ENCODE results near the gene ACACA. TPM values are rescaled to one million over a fixed set of nuclear protein-coding genes. Genes with fewer than 3 reads are reported as not detected.
A peak's percentile ranks its signal among the peaks of the same experiment; 100 is the strongest.

ACACA gene
- total and polyA plus RNA-seq, 2 donors from 2014 or later = 13.8 to 34.9 TPM

- DNase-seq = peak in 1 of 5 donors; percentile 9
- TF ChIP-seq, protein P1, sequence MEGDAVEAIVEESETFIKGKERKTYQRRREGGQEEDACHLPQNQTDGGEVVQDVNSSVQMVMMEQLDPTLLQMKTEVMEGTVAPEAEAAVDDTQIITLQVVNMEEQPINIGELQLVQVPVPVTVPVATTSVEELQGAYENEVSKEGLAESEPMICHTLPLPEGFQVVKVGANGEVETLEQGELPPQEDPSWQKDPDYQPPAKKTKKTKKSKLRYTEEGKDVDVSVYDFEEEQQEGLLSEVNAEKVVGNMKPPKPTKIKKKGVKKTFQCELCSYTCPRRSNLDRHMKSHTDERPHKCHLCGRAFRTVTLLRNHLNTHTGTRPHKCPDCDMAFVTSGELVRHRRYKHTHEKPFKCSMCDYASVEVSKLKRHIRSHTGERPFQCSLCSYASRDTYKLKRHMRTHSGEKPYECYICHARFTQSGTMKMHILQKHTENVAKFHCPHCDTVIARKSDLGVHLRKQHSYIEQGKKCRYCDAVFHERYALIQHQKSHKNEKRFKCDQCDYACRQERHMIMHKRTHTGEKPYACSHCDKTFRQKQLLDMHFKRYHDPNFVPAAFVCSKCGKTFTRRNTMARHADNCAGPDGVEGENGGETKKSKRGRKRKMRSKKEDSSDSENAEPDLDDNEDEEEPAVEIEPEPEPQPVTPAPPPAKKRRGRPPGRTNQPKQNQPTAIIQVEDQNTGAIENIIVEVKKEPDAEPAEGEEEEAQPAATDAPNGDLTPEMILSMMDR (IDR thresholded peaks at IDR 0.05; ENCODE audit: borderline replicate concordance, extremely low read depth, insufficient read depth) = no peak
- Histone ChIP-seq H3K9ac (ENCODE audit: low read length in 3 of 3) (no peak overlapping the region), H3K4me3 (ENCODE audit: low read length in 3 of 3) (no peak overlapping the region), H3K9me3 (ENCODE audit: control insufficient read depth in 2 of 3, insufficient read depth in 1 of 3, low read length in 3 of 3) (no peaks in the 10 kb centered on the region), H3K4me1 (ENCODE audit: control insufficient read depth in 2 of 3, insufficient read depth in 2 of 3, low read depth in 1 of 3, low read length in 3 of 3) (peaks cover 0 to 4% (median 3%) of the 10 kb centered on the region in 3 donors), H3K27me3 (ENCODE audit: control insufficient read depth, insufficient read depth, low read length) (no peaks in the 10 kb centered on the region), H3K27ac (ENCODE audit: low read depth in 2 of 2, low read length in 2 of 2) (no peak overlapping the region), H3K36me3 (ENCODE audit: control insufficient read depth in 2 of 3, insufficient read depth in 3 of 3, low read length in 3 of 3) (no peaks in the 10 kb centered on the region)
- no peak for FAIRE-seq
- intact Hi-C loops (cut with DNase I) = no loop called here
These were observed 14.5 kb downstream of the ACACA start for GRCh38 chr17:37392024-37392590.

DNA sequence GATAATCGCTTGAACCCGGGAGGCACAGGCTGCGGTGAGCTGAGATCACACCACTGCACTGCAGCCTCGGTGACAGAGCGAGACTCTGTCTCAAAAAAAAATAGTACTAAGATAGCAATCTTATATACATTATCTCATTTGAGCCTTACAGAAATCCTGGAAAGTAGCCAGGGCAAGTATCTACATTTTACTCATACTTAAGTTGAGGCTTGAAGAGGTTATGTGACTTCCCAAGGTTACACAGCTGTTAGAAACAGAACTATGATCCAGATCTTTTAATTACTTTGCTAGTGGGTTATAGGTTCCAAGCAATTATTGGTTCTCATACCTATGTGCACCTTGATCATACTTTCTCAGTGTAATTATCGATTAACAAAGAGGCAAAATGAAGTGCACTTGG, 15.5 kb downstream of the ACACA start:
- DNase-seq = no peak

DNA sequence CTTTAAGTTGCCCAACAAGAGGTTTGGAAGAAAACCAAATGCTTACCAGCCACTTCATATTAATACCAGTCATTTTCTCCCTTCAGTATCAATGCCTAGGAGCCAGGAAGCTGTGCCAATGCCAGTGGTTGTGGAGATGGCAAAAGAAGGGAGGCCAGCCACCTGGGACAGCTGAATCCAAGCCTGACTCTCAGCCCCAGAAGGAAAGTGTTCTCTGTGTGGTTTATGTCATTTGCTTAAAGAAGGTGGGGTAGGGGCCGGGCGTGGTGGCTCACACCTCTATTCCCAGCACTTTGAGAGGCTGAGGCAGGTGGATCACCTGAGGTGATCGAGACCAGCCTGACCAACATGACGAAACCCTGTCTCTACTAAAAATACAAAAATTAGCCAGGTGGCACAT, 17.5 kb downstream of the ACACA start:
- Histone ChIP-seq H3K27me3 (ENCODE audit: control insufficient read depth, insufficient read depth, low read length) (no peaks in the 10 kb centered on the region), H3K27ac (ENCODE audit: low read depth in 2 of 2, low read length in 2 of 2) (no peak overlapping the region), H3K4me1 (ENCODE audit: control insufficient read depth in 2 of 3, insufficient read depth in 2 of 3, low read depth in 1 of 3, low read length in 3 of 3) (peaks cover 0 to 4% (median 3%) of the 10 kb centered on the region in 3 donors), H3K36me3 (ENCODE audit: control insufficient read depth in 2 of 3, insufficient read depth in 3 of 3, low read length in 3 of 3) (no peaks in the 10 kb centered on the region), H3K4me3 (ENCODE audit: low read length in 3 of 3) (no peak overlapping the region), H3K9ac (ENCODE audit: low read length in 3 of 3) (no peak overlapping the region), H3K9me3 (ENCODE audit: control insufficient read depth in 2 of 3, insufficient read depth in 1 of 3, low read length in 3 of 3) (no peaks in the 10 kb centered on the region)
- FAIRE-seq = no peak
- DNase-seq = no peak
- intact Hi-C loops (cut with DNase I) = no loop called here
- TF ChIP-seq, protein P1 (IDR thresholded peaks at IDR 0.05; ENCODE audit: borderline replicate concordance, extremely low read depth, insufficient read depth) = no peak

More for the DNA sequence above, 15.5 kb downstream of the ACACA start:
- intact Hi-C loops (cut with DNase I) = no loop called here
- H3K4me3 ChIP-seq (ENCODE audit: low read length in 3 of 3) = no peak overlapping the region
- no peaks in the 10 kb centered on the region for H3K36me3 ChIP-seq (ENCODE audit: control insufficient read depth in 2 of 3, insufficient read depth in 3 of 3, low read length in 3 of 3)
- H3K4me1 ChIP-seq (ENCODE audit: control insufficient read depth in 2 of 3, insufficient read depth in 2 of 3, low read depth in 1 of 3, low read length in 3 of 3) = peaks cover 0 to 4% (median 3%) of the 10 kb centered on the region in 3 donors
- no peak overlapping the region for H3K9ac ChIP-seq (ENCODE audit: low read length in 3 of 3)
- no peak overlapping the region for H3K27ac ChIP-seq (ENCODE audit: low read depth in 2 of 2, low read length in 2 of 2)
- no peaks in the 10 kb centered on the region for H3K9me3 ChIP-seq (ENCODE audit: control insufficient read depth in 2 of 3, insufficient read depth in 1 of 3, low read length in 3 of 3)
- TF ChIP-seq, protein P1 (IDR thresholded peaks at IDR 0.05; ENCODE audit: borderline replicate concordance, extremely low read depth, insufficient read depth) = no peak
- no peak for FAIRE-seq
- no peaks in the 10 kb centered on the region for H3K27me3 ChIP-seq (ENCODE audit: control insufficient read depth, insufficient read depth, low read length)

DNA sequence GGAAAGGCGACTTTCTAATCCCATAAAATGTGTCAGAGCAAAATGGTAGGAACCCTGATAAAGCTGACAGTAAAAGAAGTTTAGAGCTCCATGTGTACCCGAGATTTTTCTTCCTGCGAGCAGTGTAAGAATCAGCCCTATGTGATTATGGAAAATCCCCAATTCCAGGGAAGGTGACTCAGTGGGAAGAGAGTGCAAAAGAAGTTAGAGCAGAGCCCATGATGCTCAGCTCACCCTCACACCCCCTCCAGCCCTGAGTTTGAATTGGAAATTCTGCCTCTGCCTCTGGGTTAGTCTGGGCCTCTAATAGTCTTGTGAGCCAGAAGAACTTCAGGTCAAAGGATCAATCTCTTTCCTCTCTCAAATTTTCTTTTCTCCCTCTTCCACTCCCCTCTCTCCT, 18.4 kb downstream of the ACACA start:
- no peaks in the 10 kb centered on the region for H3K9me3 ChIP-seq (ENCODE audit: control insufficient read depth in 2 of 3, insufficient read depth in 1 of 3, low read length in 3 of 3)
- TF ChIP-seq, protein P1 (IDR thresholded peaks at IDR 0.05; ENCODE audit: borderline replicate concordance, extremely low read depth, insufficient read depth) = no peak
- DNase-seq (no peak), FAIRE-seq (no peak)
- H3K4me1 ChIP-seq (ENCODE audit: control insufficient read depth in 2 of 3, insufficient read depth in 2 of 3, low read depth in 1 of 3, low read length in 3 of 3) = peaks cover 0 to 4% (median 3%) of the 10 kb centered on the region in 3 donors
- no peak overlapping the region for H3K27ac ChIP-seq (ENCODE audit: low read depth in 2 of 2, low read length in 2 of 2)
- no peak overlapping the region for H3K4me3 ChIP-seq (ENCODE audit: low read length in 3 of 3)
- no peaks in the 10 kb centered on the region for H3K27me3 ChIP-seq (ENCODE audit: control insufficient read depth, insufficient read depth, low read length)
- H3K9ac ChIP-seq (ENCODE audit: low read length in 3 of 3) = no peak overlapping the region
- intact Hi-C loops (cut with DNase I) = no loop called here
- H3K36me3 ChIP-seq (ENCODE audit: control insufficient read depth in 2 of 3, insufficient read depth in 3 of 3, low read length in 3 of 3) = no peaks in the 10 kb centered on the region

Measured in kidney (tissue), 14 donors.